SH-SY5Y (cell line): ENCODE measurements around the gene PKD2L2.

Experiments used
- GATA2 ChIP-seq: IDR thresholded peaks from 2 replicates; pipeline ENCODE4 v1.6.1; 2011; ENCODE audit warnings: mild to moderate bottlenecking, low read depth, low read length
- GATA3 ChIP-seq: IDR thresholded peaks from 2 replicates; pipeline ENCODE4 v1.6.1; 2011; ENCODE audit warnings: low read depth, mild to moderate bottlenecking, low read length, moderate library complexity

PKD2L2 gene

DNA sequence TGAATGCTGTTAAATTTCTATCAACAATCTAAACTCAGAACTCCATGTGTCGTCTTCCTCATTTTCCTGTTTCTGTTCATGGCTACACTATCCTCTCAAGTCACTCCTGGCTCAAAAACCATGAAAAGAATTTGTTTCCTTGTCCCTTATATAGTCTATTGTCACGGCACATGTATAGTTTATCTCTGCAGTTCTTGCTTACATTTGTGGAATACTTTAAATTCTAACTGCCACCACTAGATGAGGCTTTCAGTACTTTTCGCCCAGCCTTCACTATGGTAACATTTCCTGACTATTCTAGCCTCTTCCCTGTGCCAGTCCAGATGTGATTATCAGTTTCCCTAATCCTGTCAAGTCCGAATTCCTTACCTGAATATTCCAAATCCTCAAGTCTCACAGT, 34.6 kb downstream of the PKD2L2 start:
- TF ChIP-seq GATA2 (no peak), GATA3 (no peak)

DNA sequence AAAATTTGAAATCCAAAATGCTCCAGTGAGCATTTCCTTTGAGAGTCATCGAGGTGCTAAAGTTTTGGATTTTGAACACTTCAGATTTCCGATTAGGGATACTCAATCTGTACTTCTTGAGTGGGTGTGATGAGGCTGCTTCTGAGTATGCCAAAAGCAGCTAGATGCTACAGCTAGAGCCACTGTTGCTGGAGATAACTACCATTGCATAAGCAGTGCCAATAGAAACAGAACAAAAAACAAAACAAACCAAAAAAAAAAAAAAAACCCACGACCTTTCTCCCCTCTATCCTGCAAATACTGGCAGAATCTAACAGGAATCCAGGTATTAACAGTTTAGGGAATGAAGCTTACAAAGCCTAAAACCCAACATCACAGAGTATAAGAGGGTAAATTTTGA, 43.5 kb downstream of the PKD2L2 start:
- TF ChIP-seq GATA2 (no peak), GATA3 (no peak)

DNA sequence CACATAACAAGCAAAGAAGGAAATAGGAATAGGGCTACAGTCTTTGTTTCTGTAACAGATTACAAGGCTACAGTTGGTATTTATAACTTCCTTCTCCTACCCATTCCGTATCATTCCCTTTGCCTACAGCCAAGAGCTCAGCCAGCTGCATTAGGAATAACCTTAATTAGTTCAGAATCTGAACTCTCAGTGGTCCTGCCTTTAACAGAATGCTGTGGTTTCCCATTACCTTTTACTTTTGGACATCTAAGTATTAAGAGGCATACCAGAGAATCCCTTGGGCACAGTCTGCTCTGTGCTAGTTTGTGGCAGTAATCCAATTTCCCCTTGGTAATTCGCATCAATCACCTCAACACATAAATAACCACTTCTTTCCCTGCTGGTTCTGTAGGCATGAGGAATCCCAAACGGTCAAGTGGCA, 44.2 kb downstream of the PKD2L2 start:
- no peak for TF ChIP-seq GATA2
- TF ChIP-seq GATA3 = no peak

DNA sequence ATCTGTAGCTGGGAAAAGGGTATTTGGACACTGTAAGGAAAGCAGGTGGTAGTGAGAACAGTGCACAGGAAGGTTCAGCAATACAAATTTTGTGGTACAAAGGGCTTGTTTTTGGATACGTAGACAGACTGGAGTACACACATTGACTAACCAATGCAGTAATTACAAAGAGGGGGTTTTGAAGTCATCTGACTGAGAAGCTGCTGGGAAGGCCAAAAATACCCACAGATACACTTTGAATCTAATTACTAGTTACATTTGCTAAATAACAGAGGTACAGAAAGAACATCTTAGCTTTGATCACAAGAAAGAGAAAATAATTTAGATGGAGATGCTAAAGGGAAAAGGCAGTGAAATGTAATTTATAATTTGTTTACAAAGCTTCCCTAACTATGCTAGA, 45.9 kb downstream of the PKD2L2 start:
- TF ChIP-seq GATA2 = no peak
- TF ChIP-seq GATA3 = no peak

DNA sequence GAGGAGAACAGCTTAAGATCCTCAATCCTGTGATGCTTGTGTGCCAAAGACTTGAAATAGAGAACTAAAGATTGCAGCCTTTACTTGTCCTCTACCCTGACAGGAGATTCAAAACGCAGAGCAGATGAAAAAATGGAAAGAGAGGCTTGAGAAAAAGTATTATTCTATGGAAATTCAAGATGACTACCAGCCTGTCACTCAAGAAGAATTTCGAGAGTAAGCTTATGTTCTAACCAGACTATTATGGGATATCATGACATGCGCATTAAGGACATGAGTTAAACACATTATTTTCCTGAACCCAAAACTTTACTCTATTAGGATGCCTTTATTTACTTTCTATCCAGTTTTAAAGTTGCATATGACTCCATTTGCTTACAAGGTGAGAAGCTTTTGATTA, 46.4 kb downstream of the PKD2L2 start:
- TF ChIP-seq GATA2 = no peak
- TF ChIP-seq GATA3 = no peak

DNA sequence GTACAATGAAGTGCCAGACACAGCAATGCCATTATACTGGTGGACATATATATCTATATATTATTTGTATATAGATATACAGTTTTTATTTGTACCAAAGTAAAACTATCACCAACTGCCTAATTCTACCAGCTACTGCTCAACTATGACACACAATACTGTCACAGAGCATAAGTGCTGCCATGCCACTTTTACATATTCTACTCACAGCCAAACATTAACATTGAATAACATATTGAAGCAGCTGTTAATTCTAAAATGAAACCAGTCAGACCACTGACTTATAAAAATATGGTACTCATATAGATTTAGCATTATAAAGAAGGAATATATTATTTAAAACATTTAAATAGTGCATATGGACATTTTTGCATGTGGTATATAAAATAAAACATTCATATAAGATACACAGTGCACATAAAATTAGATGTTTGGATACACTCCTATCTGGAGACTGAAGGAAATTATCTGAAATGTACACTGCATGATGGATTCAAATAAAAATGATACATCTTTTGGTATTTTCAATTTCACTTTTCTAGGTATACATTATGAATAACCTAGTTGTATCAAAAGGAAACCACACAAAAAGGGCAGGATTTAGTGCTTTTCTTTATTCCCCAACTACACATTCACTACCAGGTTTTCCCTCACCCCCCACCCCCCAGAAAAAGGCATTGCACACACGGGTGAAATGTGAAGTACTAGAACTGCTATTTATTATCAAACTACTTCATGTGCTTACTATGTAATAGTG, 48.9 kb downstream of the PKD2L2 start:
- no peak for TF ChIP-seq GATA3
- TF ChIP-seq GATA2 = no peak

DNA sequence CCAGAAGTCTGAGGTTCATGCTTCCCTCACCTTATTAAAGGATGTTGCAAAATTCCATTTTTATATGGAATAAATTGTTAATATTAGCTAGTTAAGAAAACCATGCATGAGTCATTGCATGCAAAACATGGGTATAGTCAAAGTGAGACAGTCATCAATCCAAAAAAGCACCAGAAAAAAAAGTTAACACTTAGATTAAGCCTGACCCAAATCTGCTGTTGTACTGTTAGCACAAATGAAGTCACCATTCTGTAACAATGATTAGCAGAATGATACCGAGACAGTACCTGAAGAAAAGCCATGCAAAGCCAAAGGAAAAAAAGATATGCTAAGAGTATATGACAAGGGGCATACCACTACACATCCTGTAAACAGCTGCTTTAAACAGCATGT, 49.5 kb downstream of the PKD2L2 start:
- TF ChIP-seq GATA2 = no peak
- no peak for TF ChIP-seq GATA3

DNA sequence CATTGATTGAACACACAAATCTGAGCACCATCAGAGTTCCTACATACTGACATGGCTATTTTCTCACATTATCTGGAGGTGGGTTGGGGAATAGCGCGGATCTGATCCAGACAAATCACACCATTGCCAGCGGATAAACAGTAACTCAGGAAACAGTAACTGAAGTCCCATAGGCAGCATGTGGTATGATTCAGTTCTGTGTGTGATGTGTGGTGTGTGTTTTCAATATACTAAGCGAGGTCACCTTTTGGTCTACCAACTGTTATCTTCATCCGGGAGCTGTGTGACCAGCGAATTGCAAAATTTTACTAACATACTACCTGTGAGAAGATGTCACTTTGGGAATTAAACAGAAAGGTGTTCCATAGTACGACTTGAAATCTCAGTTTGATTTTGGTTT, 50.1 kb downstream of the PKD2L2 start:
- TF ChIP-seq GATA3 (no peak), GATA2 (no peak)

DNA sequence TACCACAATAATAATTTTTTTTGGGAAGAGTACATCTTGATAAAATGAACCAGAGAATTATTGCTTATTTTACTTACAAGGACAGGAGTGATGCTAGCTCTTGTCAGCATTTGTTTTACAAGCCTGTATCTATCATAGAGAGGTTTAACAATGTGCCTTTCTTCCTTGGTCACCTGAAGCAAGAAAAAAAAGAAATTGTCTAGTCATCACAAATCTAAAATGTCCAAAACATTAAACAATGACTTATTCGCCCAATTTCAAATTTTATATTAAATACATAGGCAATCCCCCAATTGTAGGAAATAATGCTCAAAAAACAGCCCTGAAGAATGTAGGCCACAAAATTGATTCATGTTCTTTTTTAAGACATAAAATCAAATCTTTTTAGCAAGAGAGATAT, 56.6 kb downstream of the PKD2L2 start:
- no peak for TF ChIP-seq GATA3

DNA sequence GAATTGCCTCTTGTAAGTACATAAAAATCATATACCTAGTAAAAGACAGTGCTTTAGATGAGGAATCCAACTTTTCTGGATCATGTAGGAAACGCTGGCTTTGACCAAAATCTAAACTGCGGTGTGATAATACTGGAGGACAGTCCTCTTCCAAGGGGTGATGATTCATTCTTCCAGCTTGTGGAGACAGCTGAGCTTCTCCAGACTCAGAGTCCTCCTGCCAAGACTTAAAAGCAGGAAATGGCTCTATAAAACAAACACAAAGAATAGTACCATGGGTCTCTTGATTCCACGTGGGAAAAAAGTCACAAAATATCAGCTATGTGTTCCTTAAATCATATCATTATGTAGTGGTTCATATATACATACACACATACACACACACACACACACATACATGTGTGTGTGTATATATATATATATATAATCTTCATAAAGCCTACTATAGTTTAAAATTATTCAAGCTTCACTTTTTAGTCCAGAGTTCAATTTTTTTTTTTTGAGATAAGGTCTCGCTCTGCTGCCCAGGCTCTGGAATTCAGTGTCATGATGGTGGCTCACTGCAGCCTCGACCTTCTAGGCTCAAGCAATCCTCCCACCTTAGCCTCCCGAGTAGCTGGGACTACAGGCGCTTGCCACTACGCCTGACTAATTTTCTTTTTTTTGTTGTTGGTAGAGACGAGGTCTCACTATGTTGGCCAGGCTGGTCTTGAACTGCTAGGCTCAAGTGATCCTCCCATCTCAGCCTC, 65.0 kb downstream of the PKD2L2 start:
- no peak for TF ChIP-seq GATA3
- no peak for TF ChIP-seq GATA2

DNA sequence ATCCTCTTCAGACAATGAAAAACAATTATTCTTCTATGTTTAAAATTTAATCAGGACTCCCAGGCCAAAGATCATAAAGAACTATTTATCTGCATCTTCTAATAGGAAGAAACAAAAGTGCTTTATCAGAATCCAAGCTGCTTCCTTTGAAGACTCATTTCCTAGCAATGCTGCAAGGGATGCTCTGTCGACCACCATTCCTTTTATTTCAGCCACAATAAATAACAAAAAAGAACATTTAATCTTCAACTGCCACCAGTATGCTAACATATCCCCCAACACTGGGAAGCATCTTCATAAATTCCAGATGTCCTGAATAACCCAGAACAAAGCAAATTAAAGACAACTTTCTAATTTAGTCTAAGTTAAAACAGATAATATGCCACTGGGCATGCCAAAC, 68.7 kb downstream of the PKD2L2 start:
- TF ChIP-seq GATA3 (no peak), GATA2 (no peak)

DNA sequence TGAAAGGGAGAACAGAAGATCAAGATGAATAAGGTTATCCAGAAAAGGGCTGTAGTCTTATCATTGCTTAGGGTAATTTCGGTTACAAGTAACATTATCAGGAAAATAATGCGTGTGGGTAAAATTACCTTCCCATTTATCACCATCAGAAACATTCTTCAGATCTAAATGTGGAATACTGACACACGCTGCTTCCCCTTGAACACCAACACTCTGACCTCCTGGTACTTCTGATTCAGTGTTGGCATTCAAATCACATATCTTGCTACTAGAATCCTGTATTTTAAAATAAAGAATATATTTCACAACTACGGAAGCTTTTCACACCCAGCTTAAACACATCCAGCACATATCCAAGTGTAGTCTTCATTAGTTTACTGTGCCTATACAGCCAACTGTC, 70.2 kb downstream of the PKD2L2 start:
- no peak for TF ChIP-seq GATA2
- TF ChIP-seq GATA3 = no peak

DNA sequence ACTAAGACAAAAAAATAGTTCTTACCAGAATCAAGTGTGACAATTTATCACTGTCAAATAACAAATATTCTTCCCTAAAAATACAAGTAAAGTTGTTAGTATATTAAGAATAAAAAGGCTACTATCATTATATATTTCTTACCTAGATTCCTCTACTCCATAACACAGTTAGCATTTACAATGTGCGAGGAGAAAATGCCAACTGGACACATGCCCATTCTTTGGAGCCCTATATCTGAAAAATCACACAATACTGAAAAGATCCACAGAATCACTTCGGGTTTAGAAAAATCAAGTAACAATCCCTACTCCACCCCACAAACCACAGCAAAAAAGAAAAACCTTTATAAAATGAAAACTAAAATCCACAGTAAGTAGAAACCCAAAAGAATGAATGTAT, 70.9 kb downstream of the PKD2L2 start:
- TF ChIP-seq GATA3 (no peak), GATA2 (no peak)

DNA sequence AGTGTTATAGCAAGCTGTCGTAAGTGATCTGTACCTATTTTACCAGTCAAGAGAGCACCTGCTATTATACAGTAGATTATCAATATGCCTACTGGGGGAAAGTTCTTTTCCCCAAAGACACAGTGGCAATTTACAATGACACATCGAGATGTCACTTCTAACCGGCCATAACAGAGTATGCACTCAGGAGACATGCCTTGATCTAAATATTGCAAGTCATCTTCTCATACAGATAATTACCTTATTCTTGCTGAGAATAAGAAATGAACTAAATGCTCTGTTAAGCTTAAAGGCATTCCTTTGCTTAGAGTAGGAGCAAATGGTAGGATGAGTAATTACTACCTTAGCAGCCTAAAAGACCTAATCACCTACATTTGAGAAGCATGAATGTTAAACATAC, 71.6 kb downstream of the PKD2L2 start:
- TF ChIP-seq GATA3 = no peak
- TF ChIP-seq GATA2 = no peak

DNA sequence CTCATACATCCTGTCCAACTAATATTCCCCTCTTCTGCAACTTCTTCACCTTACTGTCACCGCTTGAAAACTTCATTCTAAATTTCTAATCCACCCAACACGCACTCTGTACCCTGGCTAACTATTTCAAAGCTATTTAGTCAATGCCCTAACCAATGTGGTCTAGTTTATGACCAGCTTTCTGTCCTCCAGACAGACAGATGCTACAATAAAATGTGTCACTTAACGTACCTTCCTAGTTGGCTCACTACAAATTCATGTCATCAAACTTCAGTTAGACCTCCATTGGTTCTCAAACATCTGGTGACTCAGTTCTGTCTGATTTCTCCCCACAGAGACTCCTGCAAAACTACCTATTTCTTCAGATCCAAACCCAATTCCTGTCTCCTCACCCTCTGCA, 86.0 kb downstream of the PKD2L2 start:
- TF ChIP-seq GATA2 = no peak
- TF ChIP-seq GATA3 = no peak

DNA sequence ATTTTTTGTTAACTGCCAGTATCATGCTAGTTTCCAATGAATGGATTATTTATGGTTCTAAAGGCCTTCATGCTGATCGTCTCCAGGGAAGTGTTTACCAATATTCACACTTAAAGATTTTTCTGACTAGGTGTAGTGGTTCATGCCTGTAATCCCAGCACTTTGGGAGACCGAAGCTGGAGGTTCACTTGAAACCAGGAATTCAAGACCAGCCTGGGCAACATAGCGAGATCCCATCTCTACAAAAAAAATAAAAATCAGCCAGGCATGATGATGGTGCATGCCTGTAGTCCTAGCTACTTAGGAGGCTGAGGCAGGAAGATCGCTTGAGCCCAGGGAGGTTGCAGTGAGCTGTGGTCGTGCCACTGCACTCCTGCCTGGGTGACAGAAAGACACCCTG, 100.2 kb downstream of the PKD2L2 start:
- TF ChIP-seq GATA2 (no peak), GATA3 (no peak)
